MG63 (cell line): ENCODE results near the gene ITGA3. TPM values are rescaled to one million over a fixed set of nuclear protein-coding genes. Genes with fewer than 3 reads are reported as not detected.
A peak's percentile ranks its signal among the peaks of the same experiment; 100 is the strongest.

Source experiments
- DNase-seq: peaks from one replicate; pipeline ENCODE4 v3.0.0-alpha.2; 2020
- H3K27me3 ChIP-seq: fragments of 250-450 bp; sonication (Bioruptor Pico); 2 replicates; pipeline ENCODE4 v1.5.1; 2020; ENCODE audit warnings: mild to moderate bottlenecking, moderate library complexity
- H3K36me3 ChIP-seq: fragments of 250-450 bp; sonication (Bioruptor Pico); 2 replicates; pipeline ENCODE4 v1.5.1; 2020; ENCODE audit warnings: mild to moderate bottlenecking, moderate library complexity
- H3K4me3 ChIP-seq: fragments of 250-450 bp; sonication (Bioruptor Pico); 2 replicates; pipeline ENCODE4 v1.5.1; 2020; ENCODE audit warnings: mild to moderate bottlenecking, moderate library complexity
- H3K9me3 ChIP-seq: fragments of 250-450 bp; sonication (Bioruptor Pico); 2 replicates; pipeline ENCODE4 v1.5.1; 2020; ENCODE audit warnings: mild to moderate bottlenecking, moderate library complexity
- total RNA-seq: library from RNA; depleted of rRNA; stranded (reverse); fragments of >200 nt; shearing (Covaris generic); gene quantifications from 2 replicates; pipeline ENCODE4 v1.2.3, GENCODE V29; 2014; ENCODE audit warnings: low replicate concordance

Gene ITGA3
- total RNA-seq, 1 experiment from 2014 or later = 248 TPM

- Histone ChIP-seq H3K9me3 (no peaks in the 10 kb centered on the region), H3K27me3 (no peaks in the 10 kb centered on the region), H3K36me3 (peaks cover 50% of the 10 kb centered on the region), H3K4me3 (no peak overlapping the region)
- DNase-seq = no peak
Observed at GRCh38 chr17:50091918-50092285, 36.0 kb downstream of the ITGA3 start.

- Histone ChIP-seq H3K9me3 (no peaks in the 10 kb centered on the region), H3K36me3 (peaks cover 39% of the 10 kb centered on the region), H3K4me3 (no peak overlapping the region), H3K27me3 (no peaks in the 10 kb centered on the region)
- no peak for DNase-seq
Observed at GRCh38 chr17:50093246-50093645, 37.3 kb downstream of the ITGA3 start.

GRCh38 chr17:50093807-50094206 lies 37.9 kb downstream of the ITGA3 start:
- H3K36me3 ChIP-seq = peaks cover 34% of the 10 kb centered on the region
- H3K9me3 ChIP-seq = no peaks in the 10 kb centered on the region
- DNase-seq = no peak
- H3K4me3 ChIP-seq = no peak overlapping the region
- no peaks in the 10 kb centered on the region for H3K27me3 ChIP-seq

- H3K9me3 ChIP-seq = no peaks in the 10 kb centered on the region
- peak; percentile 81 for DNase-seq
Observed at GRCh38 chr17:50094243-50094752, 38.4 kb downstream of the ITGA3 start.

GRCh38 chr17:50094753-50095619 lies 39.1 kb downstream of the ITGA3 start, which contains the start of gene PDK2:
Gene PDK2, plus strand, starts transcription at chr17:50095351. Its CDS starts 85 bp downstream, at chr17:50095436.
- peak; percentile 97 for DNase-seq
- H3K4me3 ChIP-seq = peak within 1 kb of the TSS; percentile 72
- H3K27me3 ChIP-seq = no peaks in the 10 kb centered on the region
- H3K9me3 ChIP-seq = no peaks in the 10 kb centered on the region
- H3K36me3 ChIP-seq = peaks cover 22% of the 10 kb centered on the region

More at GRCh38 chr17:50094243-50094752, 38.4 kb downstream of the ITGA3 start:
- peak overlapping the region; percentile 72 for H3K4me3 ChIP-seq
- peaks cover 29% of the 10 kb centered on the region for H3K36me3 ChIP-seq
- no peaks in the 10 kb centered on the region for H3K27me3 ChIP-seq

GRCh38 chr17:50095626-50096037 lies 39.7 kb downstream of the ITGA3 start:
- no peak for DNase-seq
- H3K9me3 ChIP-seq = no peaks in the 10 kb centered on the region
- peaks cover 15% of the 10 kb centered on the region for H3K36me3 ChIP-seq
- peak overlapping the region; percentile 72 for H3K4me3 ChIP-seq
- no peaks in the 10 kb centered on the region for H3K27me3 ChIP-seq

GRCh38 chr17:50096092-50096491 lies 40.2 kb downstream of the ITGA3 start:
- peaks cover 11% of the 10 kb centered on the region; the same call in 1 of the 2 replicates for H3K36me3 ChIP-seq
- DNase-seq = no peak
- H3K27me3 ChIP-seq = no peaks in the 10 kb centered on the region
- H3K9me3 ChIP-seq = no peaks in the 10 kb centered on the region
- peak overlapping the region; percentile 72 for H3K4me3 ChIP-seq

GRCh38 chr17:50096758-50097157 lies 40.8 kb downstream of the ITGA3 start:
- H3K4me3 ChIP-seq = no peak overlapping the region
- no peaks in the 10 kb centered on the region for H3K27me3 ChIP-seq
- DNase-seq = no peak

GRCh38 chr17:50097455-50097854 lies 41.5 kb downstream of the ITGA3 start:
- H3K27me3 ChIP-seq = no peaks in the 10 kb centered on the region
- DNase-seq = no peak
- H3K36me3 ChIP-seq = peaks cover 3% of the 10 kb centered on the region; the same call in 1 of the 2 replicates
- H3K4me3 ChIP-seq = no peak overlapping the region
- no peaks in the 10 kb centered on the region for H3K9me3 ChIP-seq

More at GRCh38 chr17:50096758-50097157, 40.8 kb downstream of the ITGA3 start:
- Histone ChIP-seq H3K36me3 (peaks cover 4% of the 10 kb centered on the region; the same call in 1 of the 2 replicates), H3K9me3 (no peaks in the 10 kb centered on the region)

- H3K4me3 ChIP-seq = no peak overlapping the region
- H3K27me3 ChIP-seq = no peaks in the 10 kb centered on the region
- H3K9me3 ChIP-seq = no peaks in the 10 kb centered on the region
- DNase-seq = no peak
- H3K36me3 ChIP-seq = peaks cover 3% of the 10 kb centered on the region; the same call in 1 of the 2 replicates
Observed at GRCh38 chr17:50097926-50098325, 42.0 kb downstream of the ITGA3 start.

GRCh38 chr17:50098583-50098982 lies 42.7 kb downstream of the ITGA3 start:
- no peaks in the 10 kb centered on the region for H3K9me3 ChIP-seq
- H3K4me3 ChIP-seq = no peak overlapping the region
- H3K27me3 ChIP-seq = no peaks in the 10 kb centered on the region
- peaks cover 3% of the 10 kb centered on the region; the same call in 1 of the 2 replicates for H3K36me3 ChIP-seq
- no peak for DNase-seq

GRCh38 chr17:50099003-50099402 lies 43.1 kb downstream of the ITGA3 start:
- Histone ChIP-seq H3K36me3 (peaks cover 3% of the 10 kb centered on the region; the same call in 1 of the 2 replicates), H3K4me3 (no peak overlapping the region), H3K9me3 (no peaks in the 10 kb centered on the region), H3K27me3 (no peaks in the 10 kb centered on the region)
- no peak for DNase-seq

- no peak for DNase-seq
- Histone ChIP-seq H3K4me3 (no peak overlapping the region), H3K36me3 (peaks cover 3% of the 10 kb centered on the region; the same call in 1 of the 2 replicates), H3K9me3 (no peaks in the 10 kb centered on the region), H3K27me3 (no peaks in the 10 kb centered on the region)
Observed at GRCh38 chr17:50100480-50100883, 44.6 kb downstream of the ITGA3 start.

- Histone ChIP-seq H3K27me3 (no peaks in the 10 kb centered on the region), H3K4me3 (no peak overlapping the region), H3K36me3 (peaks cover 3% of the 10 kb centered on the region; the same call in 1 of the 2 replicates), H3K9me3 (no peaks in the 10 kb centered on the region)
- no peak for DNase-seq
Observed at GRCh38 chr17:50100921-50101345, 45.0 kb downstream of the ITGA3 start.

GRCh38 chr17:50101346-50102163 lies 45.6 kb downstream of the ITGA3 start:
- Histone ChIP-seq H3K9me3 (no peaks in the 10 kb centered on the region), H3K27me3 (no peaks in the 10 kb centered on the region), H3K4me3 (no peak overlapping the region), H3K36me3 (peaks cover 5% of the 10 kb centered on the region; the same call in 1 of the 2 replicates)
- DNase-seq = no peak

- H3K9me3 ChIP-seq = no peaks in the 10 kb centered on the region
- DNase-seq = no peak
- H3K36me3 ChIP-seq = peaks cover 7% of the 10 kb centered on the region; the same call in 1 of the 2 replicates
- no peak overlapping the region for H3K4me3 ChIP-seq
- H3K27me3 ChIP-seq = no peaks in the 10 kb centered on the region
Observed at GRCh38 chr17:50102164-50102991, 46.5 kb downstream of the ITGA3 start.
